ENCODE data around the gene MRPS34.
"Not testable (repeated sequence)": the region's sequence is repeated elsewhere in the genome, so short reads cannot be mapped to it uniquely, and the experiment has no call there.

The MRPS34 gene

DNA sequence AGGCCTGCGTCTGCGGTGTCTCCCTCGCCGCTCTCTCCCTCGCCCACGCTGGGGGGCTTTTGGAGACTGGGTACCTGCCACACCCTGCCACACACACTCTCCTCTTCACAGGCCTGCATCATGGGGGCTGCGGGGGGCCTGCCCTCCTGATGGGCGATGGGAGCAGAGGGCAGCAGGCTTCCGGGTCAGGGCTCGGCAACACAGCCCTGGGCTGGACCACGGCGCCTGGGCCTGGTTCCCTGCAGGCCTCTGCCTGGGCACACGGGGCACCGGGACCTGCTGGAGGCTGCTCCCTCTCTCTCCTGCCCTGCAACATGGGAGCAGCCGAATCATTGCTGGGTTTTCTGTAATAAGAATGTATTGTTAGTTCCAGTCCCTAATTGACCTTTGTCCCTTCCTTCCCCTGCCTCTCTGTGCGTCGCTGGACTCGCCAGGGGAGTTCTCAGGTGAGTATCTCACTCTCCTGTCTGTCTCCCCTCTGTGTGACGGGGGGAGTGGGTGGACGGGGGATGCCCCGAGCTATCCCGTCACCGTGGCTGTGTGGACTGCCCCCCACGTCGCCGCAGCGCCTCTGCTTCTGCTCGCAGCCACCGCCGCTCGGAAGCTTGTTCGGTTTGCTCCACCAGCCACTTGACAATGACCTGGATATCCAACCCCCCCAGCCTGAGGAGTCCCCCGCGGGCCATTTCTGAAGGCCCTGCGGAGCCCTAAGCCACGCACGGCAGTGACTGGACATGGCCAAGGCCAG lies 15.0 kb downstream of the MRPS34 start:
- no peak for DNase-seq (ENCODE audit: insufficient read length, low spot score)
- FAIRE-seq, result no peak

DNA sequence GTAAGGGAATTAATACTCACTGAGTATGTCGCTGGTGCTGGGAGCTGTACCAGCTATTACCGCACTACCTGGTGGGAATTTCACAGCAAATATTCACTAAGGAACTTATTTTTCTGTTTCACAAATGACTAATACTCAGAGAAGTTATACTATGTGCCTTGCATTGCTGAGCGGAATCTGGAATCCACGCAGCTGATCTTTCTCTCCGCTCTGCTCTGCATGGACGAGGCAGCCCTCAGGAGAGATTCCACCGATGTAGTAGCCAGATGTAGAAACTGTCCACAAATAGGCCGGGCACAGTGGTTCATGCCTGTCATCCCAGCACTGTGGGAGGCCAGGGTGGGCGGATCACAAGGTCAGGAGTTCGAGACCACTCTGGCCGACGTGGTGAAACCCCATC lies 18.7 kb downstream of the MRPS34 start:
- no peak for DNase-seq (ENCODE audit: insufficient read length, low spot score)
- FAIRE-seq, result no peak

DNA sequence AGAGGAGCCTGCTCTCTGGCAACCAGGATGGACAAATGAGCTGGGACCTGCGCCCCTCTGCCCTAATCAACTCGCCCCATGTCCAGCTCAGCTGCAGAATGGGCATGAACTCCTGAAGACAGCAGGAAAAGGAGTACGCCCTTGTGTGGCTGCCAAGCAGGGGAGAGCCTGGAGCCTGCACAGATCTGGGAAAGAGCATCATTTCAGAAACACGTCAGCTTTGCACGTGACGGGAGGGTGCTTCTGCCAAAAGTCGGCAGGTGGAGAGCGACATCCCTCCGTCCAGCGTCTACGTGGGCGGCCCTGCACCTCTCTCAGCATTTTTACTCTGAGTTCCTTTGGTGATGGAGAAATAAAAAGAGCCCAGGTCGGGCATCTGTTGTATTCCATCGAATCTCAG lies 20.1 kb downstream of the MRPS34 start:
- FAIRE-seq, result no peak
- no peak for DNase-seq (ENCODE audit: insufficient read length, low spot score)

DNA sequence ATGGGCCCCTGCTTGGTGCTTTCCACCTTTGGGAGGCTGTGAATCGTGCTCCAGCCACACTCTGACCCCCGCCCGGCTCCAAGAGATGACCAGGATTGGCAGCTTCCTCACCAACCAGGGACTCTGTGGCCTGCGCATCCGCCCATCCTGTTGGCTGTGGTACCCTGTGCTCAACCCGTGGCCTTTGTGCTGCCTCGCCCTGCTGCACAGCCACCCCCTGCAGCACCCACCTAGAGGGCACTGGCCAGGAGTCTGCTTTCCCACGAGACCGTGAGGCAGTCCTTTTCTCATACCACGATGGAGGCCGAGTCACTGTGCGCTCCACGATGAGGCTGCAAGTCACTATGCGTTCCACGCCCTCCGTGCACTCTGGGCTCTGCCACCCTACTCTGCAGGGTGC lies 21.0 kb downstream of the MRPS34 start:
- no peak for FAIRE-seq
- DNase-seq (ENCODE audit: insufficient read length, low spot score), result no peak

DNA sequence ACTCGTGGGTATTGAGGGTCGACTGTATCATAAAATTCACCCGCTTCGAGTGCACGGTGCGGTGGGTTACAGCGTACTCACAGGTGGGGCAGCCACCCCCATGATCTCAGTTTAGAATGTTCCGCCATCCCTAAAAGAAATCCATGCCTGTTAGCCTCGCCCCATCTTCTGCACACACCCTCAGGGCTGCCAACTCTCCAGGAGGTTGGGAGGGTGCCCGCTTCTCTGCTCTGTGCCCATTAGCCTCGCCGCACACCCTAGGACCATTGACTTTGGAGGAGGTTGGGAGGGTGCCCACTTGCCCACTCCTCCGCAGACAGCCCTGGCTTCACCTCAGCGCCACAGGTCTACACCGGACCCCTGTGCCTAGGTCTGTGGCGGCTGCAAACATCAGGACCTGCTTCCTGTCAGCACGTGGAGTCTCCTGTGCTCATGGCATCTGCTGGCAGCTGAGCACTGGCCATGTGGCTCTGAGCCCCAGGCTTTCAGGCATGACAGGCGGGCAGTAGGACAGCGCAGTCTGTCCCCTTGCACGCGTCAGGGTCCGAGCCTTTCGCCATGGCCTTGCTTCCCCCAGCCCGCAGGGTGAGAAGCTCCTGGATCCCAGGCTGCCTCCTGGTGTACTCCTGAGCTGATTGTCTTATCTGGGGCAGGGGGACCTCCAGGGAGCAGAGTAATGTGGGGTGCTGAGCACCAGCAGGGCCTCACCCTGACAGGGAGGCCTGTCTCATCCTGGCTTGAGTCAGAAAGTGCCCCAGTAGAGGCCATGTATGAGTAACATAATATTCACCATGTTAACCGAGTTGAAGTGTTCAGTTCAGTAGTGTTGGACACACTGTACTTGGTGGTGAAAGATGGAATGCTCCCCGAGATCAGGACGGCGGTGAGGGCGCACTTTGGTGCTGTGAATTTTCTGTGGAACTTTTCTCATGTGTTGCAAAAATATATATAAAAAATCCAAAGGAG lies 23.5 kb downstream of the MRPS34 start:
- FAIRE-seq (no peak), DNase-seq (ENCODE audit: insufficient read length, low spot score) (no peak)

DNA sequence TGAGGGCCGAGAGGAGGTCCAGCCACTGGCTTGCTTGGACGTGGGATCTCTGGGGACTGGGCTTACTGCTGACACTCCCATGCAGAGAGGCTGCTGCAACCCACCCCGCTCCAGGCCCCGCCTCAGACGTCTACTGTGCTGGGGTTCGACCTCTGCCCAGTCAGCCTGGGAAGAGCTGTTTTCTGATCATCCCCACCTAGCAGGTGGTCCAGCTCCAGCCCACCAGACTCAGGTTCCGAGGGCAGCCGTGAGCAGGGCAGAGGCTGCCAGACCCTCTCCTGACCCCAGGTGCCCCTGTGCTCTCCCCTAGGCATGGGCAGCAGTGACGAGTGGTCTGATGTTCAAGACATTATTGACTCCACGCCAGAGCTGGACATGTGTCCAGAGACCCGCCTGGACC lies 25.0 kb downstream of the MRPS34 start:
- FAIRE-seq (no peak), DNase-seq (ENCODE audit: insufficient read length, low spot score) (no peak)

DNA sequence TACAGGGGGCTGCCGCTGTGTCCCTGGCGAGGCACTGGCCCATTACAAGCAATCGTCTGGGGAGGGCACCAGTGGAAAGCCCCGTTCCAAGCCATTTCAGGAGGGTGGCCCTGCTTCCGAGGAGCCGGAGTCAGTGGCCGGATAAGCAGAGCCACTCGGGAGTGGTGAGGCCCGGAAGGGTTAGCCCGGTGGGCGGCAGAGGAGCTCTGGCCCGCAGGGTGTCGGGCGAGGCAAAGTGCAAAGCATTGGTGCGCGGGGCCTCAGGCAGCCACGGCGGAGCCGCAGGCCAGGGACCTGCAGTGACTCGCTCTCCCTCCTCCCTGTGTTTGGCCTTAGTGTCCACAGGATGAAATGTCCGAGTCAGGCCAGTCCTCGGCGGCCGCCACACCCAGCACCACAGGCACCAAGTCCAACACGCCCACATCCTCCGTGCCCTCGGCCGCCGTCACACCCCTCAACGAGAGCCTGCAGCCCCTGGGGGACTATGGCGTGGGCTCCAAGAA lies 26.2 kb downstream of the MRPS34 start:
- FAIRE-seq (no peak), DNase-seq (ENCODE audit: insufficient read length, low spot score) (no peak)

DNA sequence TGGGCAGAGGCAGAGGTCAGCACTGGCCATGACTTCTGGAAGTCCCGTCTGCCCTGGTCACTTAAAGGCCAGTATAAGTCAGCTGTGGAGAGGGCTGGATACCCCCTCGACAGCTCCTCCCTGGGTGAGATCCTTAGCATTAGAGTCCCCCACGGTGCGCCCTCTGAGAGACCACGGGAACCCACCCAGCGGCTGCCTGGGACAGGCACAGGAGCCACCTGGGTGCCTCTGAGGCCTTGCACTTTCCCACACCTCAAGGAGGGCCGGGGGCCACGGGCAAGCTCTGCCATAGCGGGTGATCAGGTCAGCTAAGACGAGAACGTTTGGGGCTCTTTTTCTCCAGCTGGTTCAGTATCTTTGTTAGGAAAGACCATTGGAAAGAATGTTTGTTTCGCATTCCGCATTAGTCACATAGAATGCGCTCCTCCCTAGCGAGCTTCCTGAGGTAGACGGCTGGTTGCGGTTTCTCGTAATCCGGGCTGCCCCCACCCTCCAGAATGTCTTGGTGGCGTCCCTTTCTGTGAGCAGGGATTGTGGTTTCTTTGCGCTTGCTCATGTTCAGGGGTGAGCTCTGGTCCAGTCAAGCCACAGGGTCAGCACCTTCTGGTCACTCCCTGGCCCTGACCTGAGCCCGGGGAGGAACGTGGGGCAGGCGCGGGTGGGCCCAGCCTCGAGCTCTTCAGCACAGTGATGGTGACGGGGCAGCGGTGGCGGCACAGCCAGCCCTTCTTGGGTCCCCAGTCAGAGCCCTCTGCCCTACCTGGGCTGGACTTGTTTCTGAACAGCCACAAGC lies 26.8 kb downstream of the MRPS34 start:
- DNase-seq (ENCODE audit: insufficient read length, low spot score) (no peak), FAIRE-seq (no peak)

DNA sequence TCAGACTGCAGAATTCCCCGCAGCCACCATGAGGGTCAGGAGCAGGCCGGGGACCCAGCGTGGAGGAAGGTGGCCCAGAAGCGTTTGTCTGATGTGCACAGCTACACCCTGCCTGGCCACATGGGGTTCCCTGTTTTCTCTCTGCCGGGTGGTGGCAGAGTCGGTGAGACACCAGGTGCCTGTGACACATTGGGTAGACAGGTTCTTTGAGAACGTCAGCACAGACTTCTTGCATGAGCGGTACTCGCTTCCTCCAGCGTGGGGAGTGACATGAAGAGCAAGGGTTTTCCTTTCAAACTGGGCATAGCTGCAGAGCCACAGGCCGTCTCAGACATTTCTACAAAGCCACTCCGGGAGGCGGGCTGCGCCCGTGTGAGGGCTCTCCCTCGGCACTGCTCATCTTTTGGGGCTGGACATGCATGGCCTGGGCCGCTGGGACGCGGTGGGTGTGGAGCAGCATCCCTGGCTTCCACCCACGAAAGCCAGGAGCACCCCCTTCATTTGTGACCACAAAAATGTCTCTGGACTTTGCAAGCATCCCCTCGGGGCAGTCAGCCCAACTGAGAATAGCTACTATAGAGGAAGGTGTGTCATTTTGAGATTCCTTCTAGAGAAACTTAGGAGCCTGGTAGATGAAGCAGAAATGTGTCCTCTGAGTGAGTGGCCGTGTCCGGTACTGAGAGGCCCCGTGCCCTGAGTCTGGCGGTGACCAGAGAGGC lies 27.6 kb downstream of the MRPS34 start:
- FAIRE-seq (no peak), DNase-seq (ENCODE audit: insufficient read length, low spot score) (no peak)

DNA sequence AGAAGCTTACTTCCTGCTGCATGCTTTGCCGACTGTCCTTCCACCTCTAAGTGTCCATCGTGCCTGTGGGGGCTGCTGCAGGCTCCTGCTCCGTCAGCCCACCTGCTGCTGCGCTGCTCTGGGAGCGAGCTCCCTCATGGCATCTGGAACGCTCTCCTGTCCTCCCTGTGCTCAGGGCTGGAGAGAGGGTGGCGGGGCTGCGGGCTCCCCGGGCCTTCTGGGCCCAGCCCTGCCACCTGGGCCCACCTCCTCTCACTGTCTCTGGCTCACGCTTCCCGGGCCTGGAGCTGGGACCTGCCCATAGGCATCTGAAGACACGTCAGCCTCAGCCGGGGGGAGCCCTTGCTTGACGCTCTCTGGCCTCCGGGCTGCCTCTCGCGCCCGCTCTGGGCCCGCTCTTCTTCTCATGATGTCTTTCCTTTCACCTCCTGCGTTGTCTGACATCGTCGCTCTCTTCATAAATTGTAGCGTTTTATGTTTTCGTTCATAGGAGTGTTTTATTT lies 28.5 kb downstream of the MRPS34 start:
- no peak for FAIRE-seq
- no peak for DNase-seq (ENCODE audit: insufficient read length, low spot score)

DNA sequence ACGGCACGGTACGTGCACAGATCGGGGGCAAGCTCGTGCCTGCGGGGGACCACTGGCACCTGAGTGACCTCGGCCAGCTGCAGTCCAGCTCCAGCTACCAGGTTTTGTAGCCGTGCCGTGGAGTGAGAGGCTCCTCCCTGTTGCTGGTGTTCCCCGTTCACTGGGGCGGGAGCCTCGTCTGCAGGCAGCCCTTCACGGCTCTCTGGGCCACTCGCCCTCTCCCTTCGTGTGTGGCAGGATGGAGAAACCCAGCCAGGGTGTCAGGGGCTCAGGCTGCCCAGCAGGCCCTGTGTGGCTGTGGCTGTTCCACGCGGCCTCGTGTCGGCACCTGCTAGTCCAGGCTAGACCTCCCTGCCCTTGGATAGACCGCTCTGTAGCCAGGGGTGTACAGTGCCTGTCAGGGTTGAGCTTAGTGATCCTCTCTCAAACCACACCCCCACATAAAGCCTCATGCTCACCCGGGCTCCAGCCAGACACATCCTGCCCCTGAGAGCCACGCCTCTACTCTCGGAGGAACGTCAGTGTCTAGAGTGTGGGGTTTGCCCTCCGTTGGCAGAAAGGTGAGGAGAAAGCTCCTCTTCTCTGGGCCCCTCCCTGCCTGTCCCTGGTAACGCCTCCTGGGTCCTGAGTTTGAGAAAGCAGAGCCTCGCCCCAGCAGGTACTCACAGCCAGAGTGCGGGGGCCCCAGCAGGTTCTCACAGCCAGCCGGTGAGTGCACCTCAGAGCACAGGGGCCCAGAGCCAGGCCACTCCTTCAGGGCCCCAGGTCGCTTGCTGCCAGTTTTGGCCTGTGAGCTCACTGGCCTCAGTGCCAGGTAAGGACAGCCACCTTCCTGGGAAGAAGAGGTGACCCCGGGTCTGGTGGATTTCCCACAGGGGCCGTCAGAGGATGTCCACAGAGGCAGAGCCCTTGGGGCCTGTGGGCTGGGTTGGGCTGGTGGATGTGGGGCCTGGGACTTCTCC lies 29.3 kb downstream of the MRPS34 start:
- FAIRE-seq, result no peak
- DNase-seq (ENCODE audit: insufficient read length, low spot score), result no peak

DNA sequence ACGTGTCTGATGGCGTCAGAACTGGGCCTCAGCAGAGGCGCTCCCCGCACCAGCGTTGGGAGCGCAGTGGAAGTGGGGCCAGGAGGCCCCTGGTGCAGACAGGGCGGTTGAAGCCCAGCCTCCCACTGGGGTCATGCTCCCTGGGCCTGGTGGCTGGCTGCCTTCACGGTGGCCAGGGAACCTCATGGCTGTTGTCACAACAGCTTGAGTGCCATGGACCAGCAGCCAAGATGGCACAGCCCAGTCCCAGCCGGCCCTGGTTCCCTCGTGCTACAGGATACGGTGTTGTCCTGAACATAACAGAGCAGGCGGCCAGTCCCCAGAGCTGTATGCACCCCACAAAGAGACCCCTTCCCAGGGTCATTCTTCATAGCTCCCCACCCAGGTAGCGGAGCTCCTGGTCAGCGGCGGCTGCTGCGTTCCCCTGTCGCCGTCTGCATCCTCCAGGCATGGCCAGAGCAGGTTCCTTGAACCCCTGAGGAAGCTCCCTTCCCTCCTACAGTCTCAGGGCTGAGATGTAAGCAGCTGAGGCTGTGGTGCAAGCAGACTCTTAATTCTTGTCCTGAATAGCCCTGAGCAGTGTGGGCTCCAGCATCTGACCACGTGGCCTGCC lies 31.3 kb downstream of the MRPS34 start:
- no peak for DNase-seq (ENCODE audit: insufficient read length, low spot score)
- FAIRE-seq, result no peak

DNA sequence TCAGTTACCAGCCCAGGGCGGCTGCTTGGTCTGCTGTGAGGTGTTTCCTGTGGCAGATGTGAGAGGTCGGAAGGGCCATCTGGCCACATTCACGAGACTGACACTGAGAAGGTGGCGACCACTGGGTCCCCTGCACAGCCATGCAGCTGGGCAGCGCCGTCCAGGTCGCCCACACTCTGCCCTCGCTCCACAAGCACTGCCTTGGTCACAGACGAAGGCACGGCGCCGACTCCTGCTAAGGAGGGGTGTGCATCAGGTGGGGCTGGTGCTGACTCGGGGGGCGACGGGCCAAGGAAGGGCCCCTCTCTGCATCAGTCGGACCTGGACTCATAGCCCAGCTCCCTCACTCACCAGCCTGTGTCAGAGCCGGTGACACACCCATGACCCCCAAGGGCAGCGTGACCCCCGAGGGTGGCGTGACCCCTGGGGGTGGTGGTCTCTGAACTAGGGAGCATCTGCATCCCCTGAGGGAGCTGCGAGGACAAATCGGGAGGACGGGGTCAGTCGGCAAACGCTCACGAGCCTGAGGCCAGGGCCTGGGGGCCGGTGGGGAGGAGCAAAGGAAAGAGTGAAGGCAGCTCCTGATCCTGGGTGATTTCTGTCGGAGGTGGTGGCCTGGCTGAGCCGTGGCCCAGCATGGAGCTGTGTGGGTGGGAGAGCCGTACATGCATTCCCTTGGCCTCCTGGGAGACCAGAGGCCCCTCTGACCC lies 32.0 kb downstream of the MRPS34 start:
- DNase-seq (ENCODE audit: insufficient read length, low spot score), result no peak
- FAIRE-seq, result no peak

DNA sequence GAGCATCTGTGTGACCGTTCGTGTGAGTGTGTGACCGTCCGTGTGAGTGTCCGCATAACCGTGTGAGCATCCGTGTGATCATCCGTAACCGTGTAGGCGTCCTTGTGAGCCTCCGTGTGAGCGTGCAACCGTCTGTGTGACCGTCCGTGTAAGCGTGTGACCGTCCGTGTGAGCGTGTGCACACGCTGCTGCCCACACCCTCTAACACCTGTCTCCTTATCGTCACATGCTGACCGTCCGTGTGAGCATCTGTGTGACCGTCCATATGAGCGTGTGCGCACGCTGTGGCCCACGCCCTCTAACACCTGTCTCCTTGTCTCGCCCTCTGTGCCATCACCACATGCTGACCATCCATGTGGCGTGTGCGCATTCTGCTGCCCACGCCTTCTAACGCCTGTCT lies 32.7 kb downstream of the MRPS34 start:
- no peak for FAIRE-seq
- DNase-seq (ENCODE audit: insufficient read length, low spot score), result no peak

DNA sequence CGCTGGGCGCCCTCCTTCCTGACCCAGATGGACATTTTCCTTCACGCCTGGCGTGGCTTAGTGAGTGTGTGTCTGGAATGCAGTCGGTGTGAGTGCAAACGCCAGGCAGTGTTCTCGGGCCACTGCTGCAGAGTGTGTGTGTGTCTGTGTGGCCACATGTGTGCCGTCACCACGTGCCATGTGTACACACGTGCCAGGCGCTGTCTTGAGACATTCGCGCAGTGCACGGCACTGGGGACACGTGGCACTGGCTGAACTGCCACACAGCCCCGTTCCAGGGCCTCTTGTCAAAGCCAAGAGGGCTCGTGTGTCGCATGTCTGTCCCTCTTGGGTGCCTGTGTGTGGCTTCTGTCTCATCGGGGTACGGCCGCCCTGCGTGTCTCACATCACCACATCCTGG lies 38.1 kb downstream of the MRPS34 start:
- FAIRE-seq (no peak), DNase-seq (ENCODE audit: insufficient read length, low spot score) (no peak)

DNA sequence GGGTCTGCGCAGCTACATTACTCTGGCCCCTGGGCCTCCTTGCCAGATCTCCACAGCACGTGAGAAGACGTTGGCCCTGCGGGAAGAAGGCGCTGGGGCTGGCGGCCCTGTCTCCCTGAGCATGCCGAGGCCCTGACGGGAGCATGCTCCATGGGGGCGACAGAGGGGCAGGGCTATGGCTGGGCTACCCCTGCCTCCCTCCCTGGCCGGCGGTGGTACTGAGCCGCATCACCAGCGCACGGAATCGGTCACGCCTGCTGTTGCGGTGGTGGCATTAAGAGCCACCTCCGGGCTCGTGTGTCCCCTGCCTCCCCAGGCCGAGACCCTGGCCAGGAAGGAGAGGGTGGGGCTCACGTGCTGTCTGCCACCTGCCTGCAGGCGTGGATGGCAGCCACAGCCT lies 38.8 kb downstream of the MRPS34 start:
- FAIRE-seq (no peak), DNase-seq (ENCODE audit: insufficient read length, low spot score) (no peak)

DNA sequence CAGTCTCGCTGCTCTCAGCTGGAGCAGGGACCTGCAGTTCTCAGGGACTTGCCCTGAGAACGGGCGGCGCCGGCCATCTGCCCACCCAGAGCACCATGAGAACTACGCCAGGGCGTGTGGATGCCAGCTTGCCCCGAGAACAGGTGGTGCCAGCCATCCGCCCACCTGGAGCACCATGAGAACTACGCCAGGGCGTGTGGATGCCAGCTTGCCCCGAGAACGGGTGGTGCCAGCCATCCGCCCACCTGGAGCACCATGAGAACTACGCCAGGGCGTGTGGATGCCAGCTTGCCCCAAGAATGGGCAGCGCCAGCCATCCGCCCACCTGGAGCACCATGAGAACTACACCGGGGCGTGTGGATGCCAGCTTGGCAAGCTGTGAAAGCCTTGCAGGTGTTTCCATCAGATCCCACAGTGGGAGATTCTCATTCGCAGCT lies 40.4 kb downstream of the MRPS34 start:
- not testable (repeated sequence) for DNase-seq (ENCODE audit: insufficient read length, low spot score); FAIRE-seq

DNA sequence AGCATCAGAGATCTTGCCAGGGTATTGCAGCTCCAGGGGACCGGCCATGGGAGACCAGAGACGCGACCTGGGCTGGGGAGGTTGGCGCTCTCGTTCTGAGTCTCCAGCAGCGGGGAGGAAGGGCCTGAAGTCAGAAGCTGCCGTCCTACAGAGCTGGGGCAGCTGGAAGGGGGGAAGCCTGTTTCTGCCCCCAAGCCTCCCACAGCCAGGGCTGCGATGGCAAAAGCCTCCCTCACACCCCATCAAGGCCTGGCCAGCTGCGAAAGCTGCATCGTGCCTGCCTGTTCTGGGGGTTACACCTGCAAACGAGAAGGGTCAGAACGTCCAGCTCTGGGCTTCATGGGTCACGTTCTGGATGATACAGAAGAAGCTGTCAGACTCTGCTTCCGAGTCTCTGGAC lies 40.9 kb downstream of the MRPS34 start:
- no peak for FAIRE-seq
- DNase-seq (ENCODE audit: insufficient read length, low spot score), result no peak

Data from GM19239 (cell line).